Measurements from ENCODE around the gene P2RX1.

Gene P2RX1

DNA sequence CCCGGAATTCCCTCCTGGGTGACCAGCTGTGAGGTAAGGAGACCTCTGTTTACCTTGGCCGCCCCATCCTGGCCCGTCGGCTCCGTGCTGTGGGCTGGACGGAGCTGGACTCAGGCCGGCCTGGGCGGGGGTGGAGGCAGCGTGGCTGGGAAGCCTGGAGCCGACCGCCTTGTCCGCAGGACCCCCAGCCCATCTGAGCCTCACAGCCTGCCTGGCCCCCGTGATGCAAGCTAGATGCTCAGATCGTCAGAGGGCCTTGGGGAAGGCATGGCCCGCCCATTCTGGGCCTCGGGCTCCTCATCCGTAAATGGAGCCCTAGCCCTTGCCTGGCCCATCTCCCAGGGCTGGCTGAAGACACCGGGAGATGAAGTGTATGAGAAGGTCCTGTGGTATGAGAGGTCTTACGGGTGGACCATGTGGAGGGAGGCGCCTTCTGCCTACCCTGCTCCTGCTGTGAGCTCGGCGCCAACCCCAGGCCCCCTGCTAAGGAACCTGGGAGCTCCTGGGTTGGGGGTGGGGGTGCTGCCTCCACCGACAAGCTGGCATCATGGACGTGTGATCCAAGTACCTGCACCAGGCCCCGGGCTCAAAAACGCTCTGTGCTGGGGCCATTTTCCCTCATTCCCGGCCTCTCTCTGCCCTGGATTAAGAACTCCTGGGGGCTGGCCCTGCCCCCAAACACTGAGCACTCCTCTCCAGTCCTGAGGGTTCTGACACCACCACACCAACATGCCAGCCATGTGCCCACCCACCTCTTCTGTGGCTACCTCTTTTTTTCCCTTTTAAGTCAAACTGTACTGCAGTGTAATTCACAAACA, 5.4 kb upstream of the P2RX1 start:
- DNase-seq (ENCODE audit: extremely low spot score), result no peak
- POLR2A ChIA-PET, result no interaction called here
- CTCF ChIA-PET, result interaction anchor here (1.6 kb wide), 1 partner anchor 8 kb away, joined by 4 read pairs; no protein-coding TSS in a partner anchor
- TF ChIP-seq, protein P1, sequence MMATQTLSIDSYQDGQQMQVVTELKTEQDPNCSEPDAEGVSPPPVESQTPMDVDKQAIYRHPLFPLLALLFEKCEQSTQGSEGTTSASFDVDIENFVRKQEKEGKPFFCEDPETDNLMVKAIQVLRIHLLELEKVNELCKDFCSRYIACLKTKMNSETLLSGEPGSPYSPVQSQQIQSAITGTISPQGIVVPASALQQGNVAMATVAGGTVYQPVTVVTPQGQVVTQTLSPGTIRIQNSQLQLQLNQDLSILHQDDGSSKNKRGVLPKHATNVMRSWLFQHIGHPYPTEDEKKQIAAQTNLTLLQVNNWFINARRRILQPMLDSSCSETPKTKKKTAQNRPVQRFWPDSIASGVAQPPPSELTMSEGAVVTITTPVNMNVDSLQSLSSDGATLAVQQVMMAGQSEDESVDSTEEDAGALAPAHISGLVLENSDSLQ (IDR thresholded peaks at IDR 0.05), result no peak
- no peak for TF ChIP-seq LEF1 (IDR thresholded peaks at IDR 0.05; ENCODE audit: borderline replicate concordance)
- no peak for TF ChIP-seq SP1 (IDR thresholded peaks at IDR 0.05)
- TF ChIP-seq ZNF384 (IDR thresholded peaks at IDR 0.05), result no peak
- TF ChIP-seq NFRKB (IDR thresholded peaks at IDR 0.05), result no peak
- no peak for TF ChIP-seq TARDBP (IDR thresholded peaks at IDR 0.05)
- TF ChIP-seq FOXK2 (IDR thresholded peaks at IDR 0.05), result no peak
- TF ChIP-seq BHLHE40 (IDR thresholded peaks at IDR 0.05; ENCODE audit: borderline replicate concordance), result no peak
- TF ChIP-seq ARNT (IDR thresholded peaks at IDR 0.05), result no peak
- no peak for TF ChIP-seq FOXA1 (IDR thresholded peaks at IDR 0.05)

DNA sequence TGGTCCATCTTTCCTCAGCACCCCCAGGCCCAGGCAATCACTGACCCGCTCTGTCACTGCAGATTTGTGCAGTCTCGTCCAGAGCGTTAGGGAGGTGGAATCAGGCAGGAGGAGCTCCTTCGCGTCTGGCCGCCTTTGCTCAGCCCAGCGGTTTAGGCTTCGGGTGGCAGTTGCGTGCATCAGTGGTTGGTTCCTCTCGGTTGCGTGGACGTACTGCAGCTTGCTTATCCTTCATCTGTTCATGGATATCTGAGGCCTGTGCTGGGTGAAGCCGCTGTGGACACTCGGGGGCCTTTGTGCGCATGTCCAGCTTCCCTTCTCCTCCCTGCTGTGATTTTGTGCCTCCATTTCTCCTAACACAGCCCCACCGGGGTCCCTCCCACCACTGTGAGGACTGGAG, 4.7 kb upstream of the P2RX1 start:
- DNase-seq (ENCODE audit: extremely low spot score), result no peak
- CTCF ChIA-PET, result no interaction called here
- POLR2A ChIA-PET, result no interaction called here
- TF ChIP-seq TARDBP (IDR thresholded peaks at IDR 0.05), result no peak
- TF ChIP-seq FOXK2 (IDR thresholded peaks at IDR 0.05), result no peak
- TF ChIP-seq FOXM1 (IDR thresholded peaks at IDR 0.05; ENCODE audit: borderline replicate concordance), result no peak
- TF ChIP-seq NFRKB (IDR thresholded peaks at IDR 0.05), result no peak
- no peak for TF ChIP-seq ZNF384 (IDR thresholded peaks at IDR 0.05)
- no peak for TF ChIP-seq HDGF (IDR thresholded peaks at IDR 0.05; ENCODE audit: borderline replicate concordance)
- TF ChIP-seq, protein P1 (IDR thresholded peaks at IDR 0.05), result no peak
- no peak for TF ChIP-seq ELF4 (IDR thresholded peaks at IDR 0.05)
- TF ChIP-seq L3MBTL2 (conservative IDR thresholded peaks at IDR 0.05), result no peak
- no peak for TF ChIP-seq CTBP1 (IDR thresholded peaks at IDR 0.05; ENCODE audit: borderline replicate concordance)
- no peak for TF ChIP-seq SP1 (IDR thresholded peaks at IDR 0.05)
- no peak for TF ChIP-seq FOXA1 (IDR thresholded peaks at IDR 0.05)
- no peak for TF ChIP-seq BHLHE40 (IDR thresholded peaks at IDR 0.05; ENCODE audit: borderline replicate concordance)
- no peak for TF ChIP-seq SUZ12 (IDR thresholded peaks at IDR 0.05)
- no peak for TF ChIP-seq ARNT (IDR thresholded peaks at IDR 0.05)

DNA sequence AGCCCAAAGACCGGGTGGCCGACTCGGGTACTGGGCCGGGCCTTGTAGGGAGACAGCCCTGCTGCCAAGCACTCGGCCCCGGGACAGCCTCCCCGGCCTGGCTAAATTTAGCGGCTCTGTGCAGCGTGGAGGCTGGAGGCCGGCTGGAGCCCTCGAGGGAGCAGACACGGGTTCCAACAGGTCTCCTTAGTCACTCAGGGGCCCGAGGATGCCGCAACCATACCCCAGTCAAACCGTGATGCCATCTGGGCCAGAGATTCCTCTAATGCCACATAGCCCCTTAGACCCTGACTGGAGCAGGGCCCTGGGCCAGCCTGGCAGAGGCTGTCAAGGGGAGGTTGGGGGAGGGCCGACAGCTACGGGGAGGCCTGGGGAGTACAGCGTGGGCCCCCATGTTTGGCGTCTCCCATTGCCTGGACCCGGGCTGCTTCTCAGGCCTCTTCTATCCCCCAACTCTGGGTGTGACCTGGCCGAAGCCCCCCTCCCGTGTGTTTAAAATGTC, 2.9 kb upstream of the P2RX1 start:
- ChIA-PET CTCF (no interaction called here), POLR2A (no interaction called here)
- TF ChIP-seq CTBP1 (IDR thresholded peaks at IDR 0.05; ENCODE audit: borderline replicate concordance), result no peak
- no peak for TF ChIP-seq FOXK2 (IDR thresholded peaks at IDR 0.05)
- TF ChIP-seq TARDBP (IDR thresholded peaks at IDR 0.05), result no peak
- TF ChIP-seq ARNT (IDR thresholded peaks at IDR 0.05), result no peak
- TF ChIP-seq SP1 (IDR thresholded peaks at IDR 0.05), result no peak
- no peak for TF ChIP-seq NFRKB (IDR thresholded peaks at IDR 0.05)
- no peak for TF ChIP-seq ZNF384 (IDR thresholded peaks at IDR 0.05)
- TF ChIP-seq ELF4 (IDR thresholded peaks at IDR 0.05), result no peak
- TF ChIP-seq FOXM1 (IDR thresholded peaks at IDR 0.05; ENCODE audit: borderline replicate concordance), result no peak
- TF ChIP-seq, protein P1 (IDR thresholded peaks at IDR 0.05), result no peak
- no peak for TF ChIP-seq BHLHE40 (IDR thresholded peaks at IDR 0.05; ENCODE audit: borderline replicate concordance)
- no peak for TF ChIP-seq SUZ12 (IDR thresholded peaks at IDR 0.05)
- TF ChIP-seq HDGF (IDR thresholded peaks at IDR 0.05; ENCODE audit: borderline replicate concordance), result no peak
- TF ChIP-seq L3MBTL2 (conservative IDR thresholded peaks at IDR 0.05), result no peak
- TF ChIP-seq LEF1 (IDR thresholded peaks at IDR 0.05; ENCODE audit: borderline replicate concordance), result no peak
- TF ChIP-seq FOXA1 (IDR thresholded peaks at IDR 0.05), result no peak
- no peak for DNase-seq (ENCODE audit: extremely low spot score)

DNA sequence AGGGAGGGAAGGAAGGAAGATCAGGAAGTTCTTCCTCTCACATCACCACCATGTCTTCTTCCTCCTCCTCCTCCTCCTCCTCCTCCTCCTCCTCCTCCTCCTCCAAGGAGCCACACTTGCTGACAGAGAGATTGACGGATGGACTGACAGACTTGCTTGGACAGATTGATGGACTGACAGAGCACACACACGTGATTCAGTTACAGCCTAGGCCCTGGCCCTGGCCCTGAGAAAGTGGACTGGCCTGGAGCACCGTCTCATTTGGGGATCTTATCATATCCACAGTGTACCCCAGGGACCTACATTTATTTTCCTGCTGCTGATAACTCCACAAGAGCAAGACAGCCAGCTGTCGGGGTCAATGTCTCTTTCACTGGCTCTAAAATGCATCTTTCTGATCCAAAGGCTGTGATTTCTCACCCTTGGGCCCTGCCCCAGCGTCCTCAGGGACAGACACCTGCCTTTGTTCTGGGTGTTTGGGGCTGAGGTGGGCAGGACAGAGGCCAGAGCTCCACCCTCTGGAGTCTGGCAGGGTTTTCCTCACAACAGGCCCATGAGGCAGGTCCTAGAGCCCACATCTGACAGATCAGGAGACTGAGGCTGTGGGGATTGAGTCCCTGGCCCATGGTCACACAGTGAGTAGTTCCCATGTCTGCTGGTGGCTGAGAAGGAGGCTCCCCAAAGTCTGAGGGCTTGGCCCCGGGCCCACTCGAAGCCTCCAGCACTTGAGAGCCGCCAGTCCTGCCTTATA, 2.3 kb upstream of the P2RX1 start:
- CTCF ChIA-PET, result no interaction called here
- no peak for DNase-seq (ENCODE audit: extremely low spot score)
- POLR2A ChIA-PET, result no interaction called here
- TF ChIP-seq ZNF384 (IDR thresholded peaks at IDR 0.05) (no peak), BHLHE40 (IDR thresholded peaks at IDR 0.05; ENCODE audit: borderline replicate concordance) (no peak), FOXK2 (IDR thresholded peaks at IDR 0.05) (no peak), FOXA1 (IDR thresholded peaks at IDR 0.05) (no peak), L3MBTL2 (conservative IDR thresholded peaks at IDR 0.05) (no peak), FOXM1 (IDR thresholded peaks at IDR 0.05; ENCODE audit: borderline replicate concordance) (no peak), LEF1 (IDR thresholded peaks at IDR 0.05; ENCODE audit: borderline replicate concordance) (no peak), SUZ12 (IDR thresholded peaks at IDR 0.05) (no peak), SP1 (IDR thresholded peaks at IDR 0.05) (no peak), NFRKB (IDR thresholded peaks at IDR 0.05) (no peak), HDGF (IDR thresholded peaks at IDR 0.05; ENCODE audit: borderline replicate concordance) (no peak), ELF4 (IDR thresholded peaks at IDR 0.05) (no peak), TARDBP (IDR thresholded peaks at IDR 0.05) (no peak), ARNT (IDR thresholded peaks at IDR 0.05) (no peak), CTBP1 (IDR thresholded peaks at IDR 0.05; ENCODE audit: borderline replicate concordance) (no peak)
- TF ChIP-seq, protein P1 (IDR thresholded peaks at IDR 0.05), result no peak

Measured in HEK293T (cell line).